Adrenal gland (tissue), 12 donors: ENCODE results near the gene CYFIP1. TPM values are rescaled to one million over a fixed set of nuclear protein-coding genes. Genes with fewer than 3 reads are reported as not detected.

ENCODE experiments used
- DNase-seq, 7 donors: peaks; one replicate each; pipeline ENCODE4 v3.0.0-alpha.2; 2019 to 2020
- H3K27ac ChIP-seq, 5 donors: fragments of 200-600 bp; sonication (generic) in 4 of 5; 1 replicate in 3 of 5; 2 replicates in 2 of 5; pipeline versions ENCODE4 v1.5.1 to v1.8.0; 2016 to 2020; ENCODE audit warnings: mild to moderate bottlenecking in 1 of 5
- H3K27me3 ChIP-seq: fragments of 200-600 bp; 2 replicates; pipeline ENCODE4 v1.8.0; 2021
- H3K36me3 ChIP-seq, 2 donors: fragments of 200-600 bp; replicated peaks in 1 of 2; 1 replicate in 1 of 2; 2 replicates in 1 of 2; pipeline versions ENCODE4 v1.5.1 to v1.8.0; 2018 to 2022
- H3K4me1 ChIP-seq, 2 donors: fragments of 200-600 bp; replicated peaks in 1 of 2; 1 replicate in 1 of 2; 2 replicates in 1 of 2; pipeline versions ENCODE4 v1.5.1 to v1.8.0; 2018 to 2021
- H3K4me3 ChIP-seq, 4 donors: fragments of 200-600 bp; sonication (generic) in 3 of 4; one replicate each; pipeline ENCODE4 v1.5.1; 2016 to 2018
- H3K9me3 ChIP-seq, 3 donors: fragments of 200-600 bp; sonication (generic) in 1 of 3; replicated peaks in 1 of 3; 1 replicate in 2 of 3; 2 replicates in 1 of 3; pipeline versions ENCODE4 v1.5.1 to v1.8.0; 2016 to 2021
- CTCF ChIP-seq, 6 experiments: fragments of 450-650 bp in 4 of 6; fragments of 200-600 bp in 2 of 6; sonication (generic) in 1 of 6; IDR thresholded peaks; 1 replicate in 5 of 6; 2 replicates in 1 of 6; pipeline versions ENCODE4 v1.5.1 to v1.8.0; 2016 to 2021; ENCODE audit warnings: antibody characterized with exemption in 6 of 6, mild to moderate bottlenecking in 2 of 6, moderate library complexity in 1 of 6
- POLR2A ChIP-seq, 2 donors: fragments of 450-650 bp; IDR thresholded peaks; one replicate each; pipeline ENCODE4 v1.6.1; 2017; ENCODE audit warnings: antibody characterized with exemption in 2 of 2, mild to moderate bottlenecking in 2 of 2, moderate library complexity in 1 of 2
- WGBS, 4 donors: extraction: QIAGEN DNeasy Blood & Tissue Kit in 2 of 4; methylation state at CpG; one replicate each; pipeline versions ENCODE4 v1.1.5 to v1.1.7; 2013 to 2017; 5-methylcytosine and 5-hydroxymethylcytosine counted together
- intact Hi-C, 2 donors: fragments of 100-400 bp; cut with DNase I; formaldehyde crosslinking; loops; one replicate each; pipeline versions ENCODE4 v1.14.1 to v1.15.0; 2022 to 2023
- polyA plus RNA-seq, 3 donors: library from polyadenylated mRNA; stranded (reverse); fragments of 200-250 nt in 2 of 3; fragments of 350-450 nt in 1 of 3; fragmentation: Illumina TruSeq in 1 of 3; extraction: RNeasy Lipid Tissue Mini Kit (QIAGEN cat#74804) in 1 of 3; gene quantifications; one replicate each; pipeline ENCODE4 v1.2.3, GENCODE V29; 2013 to 2014
- total RNA-seq, 9 donors: library from RNA; depleted of rRNA in 4 of 9; stranded (reverse); fragments of >200 nt in 4 of 9; fragments of 120-200 nt in 1 of 9; fragmentation: NEBNext Ultra II Directional in 1 of 9; extraction: Animal tissue kit (Norgen Biotek cat#: 25700) in 1 of 9; gene quantifications; one replicate each; pipeline versions ENCODE4 v1.1.0 to v1.2.4, GENCODE V29; 2013 to 2023
- donor health status: healthy with polysubstance abuse.
- donor health status: Bipolar disorder and iron deficiency.
- donor health status: DM: yes; HTN: yes; CAD: no.
- donor health status: DM: no; HTN: no; CAD: no.
- donor health status: DM: no; HTN: no; CAD: no.
- donor health status: DM: yes; HTN: yes; CAD: no.

The CYFIP1 gene
- total and polyA plus RNA-seq, 12 donors, result 21.2 to 124 (median 85.0) TPM

GRCh38 chr15:22856659-22857058 lies 123.5 kb downstream of the CYFIP1 start:
- TF ChIP-seq POLR2A (IDR thresholded peaks at IDR 0.05) (no peak), CTCF (IDR thresholded peaks at IDR 0.05) (no peak)
- intact Hi-C loops, result no loop called here

GRCh38 chr15:22855791-22856190 lies 124.4 kb downstream of the CYFIP1 start:
- H3K4me3 ChIP-seq, result no peak overlapping the region
- peaks cover 0 to 72% of the 10 kb centered on the region in 2 donors for H3K36me3 ChIP-seq
- H3K4me1 ChIP-seq, result no peaks in the 10 kb centered on the region
- no peak overlapping the region for H3K27ac ChIP-seq
- DNase-seq, result no peak
- 54 to 75% (median 70%) methylated on average over 3 to 4 of the region's 4 CpGs for WGBS, 4 donors
- H3K9me3 ChIP-seq, result no peaks in the 10 kb centered on the region
- intact Hi-C loops, result no loop called here
- no peaks in the 10 kb centered on the region for H3K27me3 ChIP-seq
- TF ChIP-seq CTCF (IDR thresholded peaks at IDR 0.05) (no peak), POLR2A (IDR thresholded peaks at IDR 0.05) (no peak)

More at GRCh38 chr15:22856659-22857058, 123.5 kb downstream of the CYFIP1 start:
- Histone ChIP-seq H3K27ac (no peak overlapping the region), H3K9me3 (no peaks in the 10 kb centered on the region), H3K36me3 (peaks cover 0 to 80% of the 10 kb centered on the region in 2 donors), H3K4me1 (no peaks in the 10 kb centered on the region), H3K27me3 (no peaks in the 10 kb centered on the region), H3K4me3 (no peak overlapping the region)
- DNase-seq, result no peak
- 78 to 97% (median 90%) methylated on average over 1 of the region's 1 CpG for WGBS, 4 donors

DNA sequence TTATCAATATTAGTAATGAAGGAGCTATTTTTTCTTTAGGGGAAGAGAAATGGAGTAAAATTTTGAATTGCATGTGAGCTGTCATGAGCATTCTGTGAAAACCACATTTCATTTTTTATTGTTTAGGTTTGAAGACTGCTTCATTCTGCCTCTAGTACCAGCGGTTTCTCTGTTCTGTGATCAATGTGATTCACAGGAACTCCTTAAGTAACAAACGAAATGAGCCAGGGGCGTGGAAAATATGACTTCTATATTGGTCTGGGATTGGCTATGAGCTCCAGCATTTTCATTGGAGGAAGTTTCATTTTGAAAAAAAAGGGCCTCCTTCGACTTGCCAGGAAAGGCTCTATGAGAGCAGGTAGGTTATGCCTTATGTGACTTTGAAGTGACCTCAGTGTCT lies 128.7 kb downstream of the CYFIP1 start:
- no peak for DNase-seq
- Histone ChIP-seq H3K36me3 (peaks cover 0 to 50% of the 10 kb centered on the region in 2 donors), H3K27me3 (no peaks in the 10 kb centered on the region), H3K4me1 (no peaks in the 10 kb centered on the region), H3K9me3 (no peaks in the 10 kb centered on the region), H3K27ac (no peak overlapping the region), H3K4me3 (no peak overlapping the region)
- intact Hi-C loops, result no loop called here
- no peak for TF ChIP-seq CTCF (IDR thresholded peaks at IDR 0.05)
- no peak for TF ChIP-seq POLR2A (IDR thresholded peaks at IDR 0.05)
- 82 to 93% (median 89%) methylated on average over 4 of the region's 4 CpGs for WGBS, 4 donors

DNA sequence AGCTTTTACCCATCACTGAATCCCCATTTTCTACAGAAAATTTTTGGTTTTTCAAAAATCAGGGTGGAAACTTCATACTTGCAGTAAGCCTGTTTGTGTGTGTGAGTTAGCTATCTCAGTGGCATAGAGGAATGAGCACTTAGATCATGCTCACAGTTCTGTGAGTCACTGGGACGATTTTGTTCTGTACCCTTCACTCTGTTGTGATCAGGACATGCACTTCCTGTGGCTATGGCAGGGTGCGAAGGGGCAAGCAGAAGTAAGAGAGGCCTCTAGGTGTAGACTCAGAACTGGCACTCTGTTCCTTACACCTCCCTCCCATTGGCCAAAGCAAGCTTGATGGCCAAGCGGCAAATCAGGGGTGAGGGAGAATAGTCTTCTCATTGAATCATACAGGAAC lies 130.1 kb downstream of the CYFIP1 start:
- Histone ChIP-seq H3K4me3 (no peak overlapping the region), H3K4me1 (peaks cover 4 to 11% of the 10 kb centered on the region in 2 donors), H3K27me3 (no peaks in the 10 kb centered on the region), H3K9me3 (no peaks in the 10 kb centered on the region), H3K36me3 (peaks cover 0 to 35% of the 10 kb centered on the region in 2 donors), H3K27ac (no peak overlapping the region)
- intact Hi-C loops, result no loop called here
- TF ChIP-seq POLR2A (IDR thresholded peaks at IDR 0.05) (no peak), CTCF (IDR thresholded peaks at IDR 0.05) (no peak)
- DNase-seq, result no peak
- 77 to 83% (median 78%) methylated on average over 3 of the region's 3 CpGs for WGBS, 4 donors
